Psoas muscle (tissue), 8 donors: Measurements from ENCODE around the gene DNPH1. TPM values are rescaled to one million over a fixed set of nuclear protein-coding genes. Genes with fewer than 3 reads are reported as not detected.

Experiments
- ATAC-seq, 4 donors: fragments of 200-7000 bp; cut with Tn5 transposase; one replicate each; pipeline ENCODE4 v1.9.1; 2020; ENCODE audit warnings: moderate library complexity in 3 of 4, mild to moderate bottlenecking in 2 of 4
- DNase-seq, 2 donors: peaks; one replicate each; pipeline ENCODE4 v3.0.0-alpha.2; 2020
- H3K27ac ChIP-seq: fragments of 200-600 bp; one replicate; pipeline ENCODE4 v1.8.0; 2022
- H3K27me3 ChIP-seq, 3 donors: fragments of 200-600 bp in 1 of 3; one replicate each; pipeline versions ENCODE4 v1.6.1 to v1.8.0; 2013 to 2022; ENCODE audit warnings: low read length in 2 of 3, mild to moderate bottlenecking in 2 of 3, moderate library complexity in 1 of 3; ENCODE audit not compliant: insufficient read depth in 3 of 3
- H3K36me3 ChIP-seq, 2 donors: fragments of 200-600 bp in 1 of 2; one replicate each; pipeline versions ENCODE4 v1.6.1 to v1.8.0; 2013 to 2022; ENCODE audit warnings: low read depth in 1 of 2, mild to moderate bottlenecking in 1 of 2, moderate library complexity in 1 of 2; ENCODE audit not compliant: insufficient read depth in 1 of 2
- H3K4me1 ChIP-seq: fragments of 200-600 bp; one replicate; pipeline ENCODE4 v1.8.0; 2022
- H3K4me3 ChIP-seq: fragments of 200-600 bp; one replicate; pipeline ENCODE4 v1.8.0; 2022; ENCODE audit warnings: mild to moderate bottlenecking
- H3K9me3 ChIP-seq: fragments of 200-600 bp; one replicate; pipeline ENCODE4 v1.8.0; 2022
- CTCF ChIP-seq: fragments of 200-600 bp; IDR thresholded peaks from one replicate; pipeline ENCODE4 v1.8.0; 2022; ENCODE audit warnings: antibody characterized with exemption
- WGBS, 3 donors: extraction: QIAGEN DNeasy Blood & Tissue Kit; methylation state at CpG; one replicate each; pipeline versions ENCODE4 v1.1.6 to v1.1.7; 2013; 5-methylcytosine and 5-hydroxymethylcytosine counted together
- intact Hi-C, 2 donors: fragments of 100-400 bp; cut with DNase I; formaldehyde crosslinking; loops; one replicate each; pipeline versions ENCODE4 v1.11.0 to v1.14.2; 2022
- polyA plus RNA-seq, 3 donors: library from polyadenylated mRNA; stranded (reverse); fragments of 200-250 nt; gene quantifications; one replicate each; pipeline ENCODE4 v1.2.3, GENCODE V29; 2013
- total RNA-seq, 4 donors: library from RNA; stranded (reverse); fragmentation: NEBNext Ultra II Directional in 2 of 4; extraction: Animal tissue kit (Norgen Biotek cat#: 25700) in 2 of 4; gene quantifications; one replicate each; pipeline versions ENCODE4 v1.2.1 to v1.2.4, GENCODE V29; 2021 to 2023
- donor health status: healthy with polysubstance abuse.
- donor health status: DM: no; HTN: no; CAD: no; lungs with moderate emphysema.
- donor health status: Bipolar disorder and iron deficiency.
- donor health status: healthy.
- donor health status: DM: yes; HTN: yes; CAD: no.
- donor health status: DM: no; HTN: no; CAD: no.
- donor health status: DM: no; HTN: no; CAD: no.
- donor health status: DM: yes; HTN: yes; CAD: no.

DNPH1 gene
- total and polyA plus RNA-seq, 7 donors = 20.7 to 83.6 (median 52.5) TPM

GRCh38 chr6:43231053-43231452, 1.8 kb upstream of the DNPH1 start:
- Histone ChIP-seq H3K36me3 (peaks cover 0 to 4% of the 10 kb centered on the region in 2 donors), H3K4me3 (no peak overlapping the region), H3K27ac (no peak overlapping the region), H3K27me3 (peaks cover 0 to 6% (median 0%) of the 10 kb centered on the region in 3 donors), H3K9me3 (no peaks in the 10 kb centered on the region), H3K4me1 (peaks cover 14% of the 10 kb centered on the region)
- 88 to 90% (median 90%) methylated on average over 4 of the region's 4 CpGs for WGBS, 3 donors
- intact Hi-C loops = no loop called here
- DNase-seq (peak in 1 of 2 donors; percentile 16), ATAC-seq (no peak)
- TF ChIP-seq CTCF = no peak

- peak in 1 of 2 donors; percentile 32 for DNase-seq
- peak in 1 of 4 donors; percentile 9 for ATAC-seq
These were observed 731 bp upstream of the DNPH1 start for GRCh38 chr6:43229803-43230620.

GRCh38 chr6:43226192-43226851, 3.0 kb downstream of the DNPH1 start:
- ATAC-seq = no peak
- H3K36me3 ChIP-seq = peaks cover 0 to 38% of the 10 kb centered on the region in 2 donors
- 90 to 92% (median 91%) methylated on average over 11 of the region's 11 CpGs for WGBS, 3 donors
- TF ChIP-seq CTCF = no peak
- peaks cover 14% of the 10 kb centered on the region for H3K4me1 ChIP-seq
- intact Hi-C loops = no loop called here
- DNase-seq = peak in 1 of 2 donors; percentile 22
- no peaks in the 10 kb centered on the region for H3K27me3 ChIP-seq
- no peaks in the 10 kb centered on the region for H3K9me3 ChIP-seq
- H3K27ac ChIP-seq = no peak overlapping the region
- H3K4me3 ChIP-seq = no peak overlapping the region

More at GRCh38 chr6:43229803-43230620, 731 bp upstream of the DNPH1 start:
- Histone ChIP-seq H3K4me1 (peaks cover 14% of the 10 kb centered on the region), H3K27me3 (peaks cover 0 to 6% (median 0%) of the 10 kb centered on the region in 3 donors), H3K4me3 (peak overlapping the region; percentile 71), H3K27ac (peak overlapping the region; percentile 73), H3K9me3 (no peaks in the 10 kb centered on the region), H3K36me3 (peaks cover 0 to 13% of the 10 kb centered on the region in 2 donors)
- no peak for TF ChIP-seq CTCF
- intact Hi-C loops = no loop called here
- 58 to 64% (median 63%) methylated on average over 17 of the region's 17 CpGs for WGBS, 3 donors

- no peak for TF ChIP-seq CTCF
- peaks cover 6% of the 10 kb centered on the region for H3K4me1 ChIP-seq
- peaks cover 0 to 44% of the 10 kb centered on the region in 2 donors for H3K36me3 ChIP-seq
- H3K27me3 ChIP-seq = no peaks in the 10 kb centered on the region
- ATAC-seq (no peak), DNase-seq (peak in 1 of 2 donors; percentile 42)
- H3K9me3 ChIP-seq = no peaks in the 10 kb centered on the region
- WGBS, 3 donors = 80 to 88% (median 84%) methylated on average over 14 of the region's 14 CpGs
- intact Hi-C loops = no loop called here
- no peak overlapping the region for H3K27ac ChIP-seq
- no peak overlapping the region for H3K4me3 ChIP-seq
These were observed 6.1 kb downstream of the DNPH1 start for GRCh38 chr6:43223175-43223574.
